Activated CD8-positive, alpha-beta memory T cell treated with anti-CD3 and anti-CD28 coated beads, Interleukin-2, amount 50 U/mL, for 24 hours (primary cell): Measurements from ENCODE around the gene HEXD.
"Not testable (repeated sequence)": the region's sequence is repeated elsewhere in the genome, so short reads cannot be mapped to it uniquely, and the experiment has no call there.

Source experiments
- DNase-seq: peaks from one replicate; pipeline ENCODE4 v3.0.0-alpha.2; 2020; ENCODE audit errors: extremely low read depth

HEXD gene

DNA sequence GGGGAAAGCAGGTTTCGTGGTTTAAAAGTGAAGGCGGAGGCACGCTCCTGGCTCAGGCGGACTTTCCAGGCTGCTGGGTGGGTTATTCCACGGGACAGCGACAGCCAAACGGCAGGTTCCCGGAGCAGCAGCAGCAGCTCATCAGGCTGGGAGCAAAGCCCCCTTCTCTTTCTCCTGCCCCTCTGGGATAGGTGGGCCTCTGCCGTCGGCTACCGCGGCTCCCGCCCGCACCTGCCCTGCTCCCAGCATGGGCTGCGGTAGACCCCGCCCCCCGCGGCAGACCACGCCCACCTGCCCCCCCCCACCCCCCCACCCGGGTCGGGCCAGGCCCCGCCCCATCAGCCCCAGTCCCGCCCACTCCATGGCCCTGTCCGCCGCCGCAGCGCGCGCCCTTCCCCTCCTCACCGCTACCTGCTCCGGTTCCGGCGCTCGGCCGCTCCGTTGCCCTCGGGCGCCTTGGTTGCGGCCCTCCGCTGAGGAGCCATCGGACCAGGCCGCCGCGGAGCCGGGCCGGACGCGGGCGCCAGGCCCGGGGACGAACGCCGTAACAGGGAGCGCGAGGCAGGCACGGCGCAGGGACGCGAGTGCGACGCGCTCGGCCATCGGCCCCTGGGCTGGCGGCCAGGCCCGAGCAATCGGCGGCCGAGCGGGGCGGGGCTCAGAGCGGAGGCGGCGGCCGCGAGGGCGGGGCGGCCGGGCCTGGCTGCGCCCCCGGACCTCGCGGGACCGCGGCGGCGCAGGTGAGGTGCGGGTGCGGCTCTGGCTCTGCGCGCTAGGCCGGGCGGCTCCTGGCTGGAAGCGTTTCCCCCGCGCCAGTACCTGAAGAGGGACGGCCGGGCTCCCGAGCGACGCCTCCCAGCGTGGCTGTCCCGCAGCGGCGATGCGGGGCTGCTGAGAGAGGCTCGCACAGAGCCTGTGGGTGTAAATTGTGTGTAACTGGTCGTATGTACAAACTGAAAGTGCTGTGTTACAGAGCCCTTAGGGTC is at the start of gene HEXD, which contains the start of gene OGFOD3:
Gene HEXD, plus strand, starts transcription at position 347 of the 986 bp plus-strand sequence. CDS start 1,453 bp downstream, outside the sequence.
Gene OGFOD3, minus strand, starts transcription at position 586 of the 986 bp plus-strand sequence. Its CDS starts 101 bp downstream, at position 485.
- DNase-seq, result peak; percentile 34

DNA sequence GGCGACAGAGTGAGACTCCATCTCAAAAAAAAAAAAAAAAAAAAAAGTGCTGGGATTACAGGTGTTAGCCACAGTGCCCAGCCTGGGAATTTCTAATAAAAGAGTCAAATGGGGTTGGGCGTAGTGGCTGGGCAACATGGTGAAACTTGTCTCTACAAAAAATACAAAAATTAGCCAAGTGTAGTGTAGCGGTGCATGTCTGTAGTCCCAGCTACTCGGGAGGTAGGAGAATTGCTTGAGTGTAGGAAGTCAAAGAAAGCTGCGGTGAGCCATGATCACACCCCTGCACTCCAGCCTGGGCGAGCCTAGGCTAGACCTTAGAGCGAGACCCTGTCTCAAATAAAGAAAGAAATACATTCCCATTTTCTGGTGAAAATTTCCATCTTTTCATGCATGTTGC is 48.9 kb upstream of the HEXD start:
- DNase-seq, result no peak

GRCh38 chr17:82370471-82371332 is 47.4 kb upstream of the HEXD start:
- no peak for DNase-seq

GRCh38 chr17:82371333-82372248 is 46.6 kb upstream of the HEXD start, which contains the start of gene UTS2R:
TSS of gene UTS2R (plus strand) at chr17:82371765. CDS start at chr17:82374325, 2,560 bp downstream.
- DNase-seq, result no peak

GRCh38 chr17:82372249-82373071 is 45.7 kb upstream of the HEXD start:
- no peak for DNase-seq

- not testable (repeated sequence) for DNase-seq
Observed at GRCh38 chr17:82373072-82373452, 45.1 kb upstream of the HEXD start.

GRCh38 chr17:82373731-82374625 is 44.2 kb upstream of the HEXD start:
- DNase-seq, result no peak

GRCh38 chr17:82374626-82375331 is 43.4 kb upstream of the HEXD start:
- no peak for DNase-seq

- no peak for DNase-seq
Observed at GRCh38 chr17:82375359-82376041, 42.6 kb upstream of the HEXD start.

- DNase-seq, result no peak
Observed at GRCh38 chr17:82376042-82376730, 42.0 kb upstream of the HEXD start.

DNA sequence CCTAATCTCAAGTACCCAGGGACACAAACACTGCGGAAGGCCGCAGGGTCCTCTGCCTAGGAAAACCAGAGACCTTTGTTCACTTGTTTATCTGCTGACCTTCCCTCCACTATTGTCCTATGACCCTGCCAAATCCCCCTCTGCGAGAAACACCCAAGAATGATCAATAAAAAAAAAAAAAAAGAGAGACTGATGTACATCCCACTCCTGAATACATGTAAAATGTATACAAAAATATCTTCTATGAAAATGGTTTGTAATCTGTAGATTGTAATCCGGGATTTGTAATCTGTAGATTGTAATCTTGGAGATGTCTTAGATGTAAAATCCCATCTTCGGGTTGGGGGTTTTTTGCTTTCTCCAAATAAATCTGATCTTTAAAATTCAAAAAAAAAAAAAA is 40.9 kb upstream of the HEXD start:
- not testable (repeated sequence) for DNase-seq

DNA sequence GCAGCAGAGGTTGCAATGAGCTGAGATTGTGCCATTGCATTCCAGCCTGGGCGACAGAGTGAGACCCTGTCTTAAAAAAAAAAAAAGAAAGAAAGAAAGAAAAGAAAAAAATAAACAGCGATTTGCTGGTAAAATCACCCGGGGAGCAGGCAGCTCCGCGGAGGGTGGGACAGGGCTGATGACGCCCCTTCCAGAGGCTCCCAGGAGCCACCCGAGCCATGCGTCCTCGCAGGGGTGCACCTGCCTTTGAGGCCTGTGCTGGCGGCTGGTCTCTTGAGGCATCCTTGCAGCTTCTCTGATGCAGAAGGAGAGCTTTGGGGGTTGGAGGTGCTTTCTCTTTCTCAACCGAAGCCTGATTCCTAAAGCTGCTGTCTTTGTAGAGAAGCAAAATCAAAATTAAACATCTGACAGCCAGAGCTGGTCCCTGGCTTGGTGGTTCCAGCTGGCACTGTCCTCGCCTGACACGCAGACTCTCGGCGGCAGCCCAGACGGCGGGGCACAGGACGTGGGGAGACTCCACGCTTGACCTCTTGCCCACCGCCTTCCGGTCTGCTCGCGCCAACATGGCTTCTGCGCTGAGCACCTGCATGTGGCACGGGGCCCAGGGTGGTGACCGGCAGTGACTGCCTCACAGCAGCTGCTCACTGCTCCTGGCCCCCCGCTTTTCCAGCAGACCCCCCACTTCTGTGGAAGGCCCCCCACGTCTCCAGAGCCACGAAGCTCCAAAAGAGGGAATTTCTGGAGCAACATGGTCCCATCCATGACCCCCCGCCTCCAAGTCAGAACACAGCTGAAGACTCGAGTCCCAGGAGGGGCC is 40.0 kb upstream of the HEXD start:
- DNase-seq, result no peak

- DNase-seq, result no peak
Observed at GRCh38 chr17:82378741-82379021, 39.5 kb upstream of the HEXD start.

DNA sequence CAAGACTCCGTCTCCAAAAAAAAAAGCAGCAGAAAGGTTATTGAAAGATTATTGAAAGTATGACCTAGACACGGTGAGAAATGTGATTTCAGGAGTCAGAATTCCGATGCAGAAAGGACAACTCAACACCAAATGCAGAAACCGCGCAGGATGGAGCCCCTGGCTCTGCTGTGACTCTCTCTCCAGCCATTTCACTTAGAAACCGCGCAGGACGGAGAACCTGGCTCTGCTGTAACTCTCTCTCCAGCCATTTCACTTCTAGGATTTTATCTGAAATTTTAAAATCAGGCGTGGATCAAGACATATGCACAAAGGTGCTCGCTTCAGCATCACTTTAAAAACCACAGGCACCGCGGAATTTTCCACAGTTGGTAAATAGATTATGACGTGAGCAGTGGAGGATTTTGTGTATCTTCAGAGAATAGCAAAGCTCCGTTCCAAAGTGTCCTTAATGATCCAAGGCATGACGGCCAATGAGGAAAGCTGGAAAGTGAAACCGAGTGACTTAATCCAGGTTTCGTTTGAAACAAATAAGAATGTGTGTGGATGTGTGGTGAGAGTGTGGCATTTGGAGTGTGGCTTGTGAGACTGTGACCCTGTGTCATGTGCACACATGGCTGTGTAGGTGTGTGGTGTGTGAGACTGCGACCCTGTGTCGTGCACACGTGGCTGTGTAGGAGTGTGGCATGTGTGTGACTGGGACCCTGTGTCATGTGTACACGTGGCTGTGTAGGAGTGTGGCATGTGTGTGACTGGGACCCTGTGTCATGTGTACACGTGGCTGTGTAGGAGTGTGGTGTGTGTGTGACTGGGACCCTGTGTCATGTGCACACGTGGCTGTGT is 37.1 kb upstream of the HEXD start:
- no peak for DNase-seq

- not testable (repeated sequence) for DNase-seq
Observed at GRCh38 chr17:82381703-82382009, 36.5 kb upstream of the HEXD start.
